ENCODE results near the gene ANKLE1.

GRCh38 chr19:17324357-17325114, 42.8 kb downstream of the ANKLE1 start:
- TF ChIP-seq POLR2AphosphoS5 (IDR thresholded peaks at IDR 0.05; ENCODE audit: low read depth, low read length): no peak
- no peak for TF ChIP-seq CTCF (IDR thresholded peaks at IDR 0.05)
- no peak for TF ChIP-seq RAD21 (IDR thresholded peaks at IDR 0.05; ENCODE audit: low read length)
- no peak for TF ChIP-seq EP300 (IDR thresholded peaks at IDR 0.05; ENCODE audit: borderline replicate concordance in 1 of 2, low read depth in 1 of 2, low read length in 1 of 2)
- TF ChIP-seq RCOR1 (IDR thresholded peaks at IDR 0.05; ENCODE audit: low read length): no peak
- no peak for TF ChIP-seq YY1 (IDR thresholded peaks at IDR 0.05; ENCODE audit: low read depth)
- TF ChIP-seq RXRA (IDR thresholded peaks at IDR 0.05; ENCODE audit: borderline replicate concordance, low read depth): no peak
- no peak for TF ChIP-seq NRF1 (IDR thresholded peaks at IDR 0.05; ENCODE audit: low read depth, low read length)

Measured in SK-N-SH (cell line).